HepG2 (cell line): ENCODE results near the gene CYB5D1. TPM values are rescaled to one million over a fixed set of nuclear protein-coding genes. Genes with fewer than 3 reads are reported as not detected.

Source experiments
- polyA plus RNA-seq, 8 experiments: library from polyadenylated mRNA; depleted of rRNA in 3 of 8; stranded (reverse) in 7 of 8; unstranded in 1 of 8; fragments of >200 nt; fragmentation: Illumina TruSeq in 4 of 8; extraction: Trizol in 4 of 8; gene quantifications; 2 replicates each; pipeline versions ENCODE4 v1.2.1 to v1.2.3, GENCODE V29; 2011 to 2016; ENCODE audit warnings: low read depth in 4 of 8, missing spikeins in 1 of 8, mixed read lengths in 1 of 8; ENCODE audit not compliant: insufficient read depth in 1 of 8
- small RNA-seq, 3 experiments: library from RNA; depleted of rRNA; stranded (forward); fragments of <200 nt; gene quantifications; one replicate each; pipeline ENCODE3, GENCODE V24; 2012; ENCODE audit warnings: low read depth in 2 of 3, low replicate concordance in 1 of 3; ENCODE audit not compliant: insufficient read length in 3 of 3, insufficient read depth in 2 of 3
- total RNA-seq, 5 experiments: library from RNA; depleted of rRNA; stranded (reverse); fragments of >200 nt; fragmentation: Illumina TruSeq; extraction: Trizol; gene quantifications; 2 replicates each; pipeline ENCODE4 v1.2.3, GENCODE V29; 2016; ENCODE audit warnings: low read depth in 1 of 5

Gene CYB5D1
- total and polyA plus RNA-seq, 2 of the 13 experiments (the other 11 are each of a cell fraction or from before 2014, with no cell fraction given) = 8.9 to 17.0 TPM

Small RNA genes lying within 50 kb of the gene (small RNA-seq; reads per million reads assigned to genes)
- 0 to 0.20 (median 0) reads per million in 3 experiments for gene SCARNA21

Other genes starting within 250 kb of the CYB5D1 start
- 13.4 and 24.4 TPM in 2 replicates for gene FXR2, start 243.1 kb upstream of the CYB5D1 start, total RNA-seq (2016; rRNA removed; fragmentation: Illumina TruSeq; extraction: Trizol)
- gene FXR2, start 243.1 kb upstream of the CYB5D1 start, polyA plus RNA-seq (2011; rRNA removed) = 20.9 and 26.8 TPM in 2 replicates
- 83.1 and 93.7 TPM in 2 replicates for gene SAT2, start 230.2 kb upstream of the CYB5D1 start, total RNA-seq (2016; rRNA removed; fragmentation: Illumina TruSeq; extraction: Trizol)
- gene SAT2, start 230.2 kb upstream of the CYB5D1 start, polyA plus RNA-seq (2011; rRNA removed) = 35.7 and 37.6 TPM in 2 replicates
- 1.6 and 4.0 TPM in 2 replicates for gene SHBG, start 227.9 kb upstream of the CYB5D1 start, total RNA-seq (2016; rRNA removed; fragmentation: Illumina TruSeq; extraction: Trizol)
- gene SHBG, start 227.9 kb upstream of the CYB5D1 start, polyA plus RNA-seq (2011; rRNA removed) = 6.1 and 10.2 TPM in 2 replicates
- gene ATP1B2, start 207.1 kb upstream of the CYB5D1 start, total RNA-seq (2016; rRNA removed; fragmentation: Illumina TruSeq; extraction: Trizol) = not detected in 2 replicates
- 0.04 TPM in 1 of 2 replicates, not detected in the other for gene ATP1B2, start 207.1 kb upstream of the CYB5D1 start, polyA plus RNA-seq (2011; rRNA removed)
- 29.9 and 35.0 TPM in 2 replicates for gene TP53, start 170.5 kb upstream of the CYB5D1 start, total RNA-seq (2016; rRNA removed; fragmentation: Illumina TruSeq; extraction: Trizol)
- gene TP53, start 170.5 kb upstream of the CYB5D1 start, polyA plus RNA-seq (2011; rRNA removed) = 17.1 and 19.8 TPM in 2 replicates
- 18.1 and 19.5 TPM in 2 replicates for gene WRAP53, start 169.5 kb upstream of the CYB5D1 start, total RNA-seq (2016; rRNA removed; fragmentation: Illumina TruSeq; extraction: Trizol)
- gene WRAP53, start 169.5 kb upstream of the CYB5D1 start, polyA plus RNA-seq (2011; rRNA removed) = 7.0 and 7.2 TPM in 2 replicates
- 0.07 TPM in 1 of 2 replicates, not detected in the other for gene EFNB3, start 152.8 kb upstream of the CYB5D1 start, total RNA-seq (2016; rRNA removed; fragmentation: Illumina TruSeq; extraction: Trizol)
- gene EFNB3, start 152.8 kb upstream of the CYB5D1 start, polyA plus RNA-seq (2011; rRNA removed) = 0.18 and 0.25 TPM in 2 replicates
- gene DNAH2, start 140.3 kb upstream of the CYB5D1 start, total RNA-seq (2016; rRNA removed; fragmentation: Illumina TruSeq; extraction: Trizol) = not detected in 2 replicates
- gene DNAH2, start 140.3 kb upstream of the CYB5D1 start, polyA plus RNA-seq (2011; rRNA removed) = not detected in 2 replicates
- gene KDM6B, start 23.8 kb upstream of the CYB5D1 start, total RNA-seq (2016; rRNA removed; fragmentation: Illumina TruSeq; extraction: Trizol) = 2.1 and 2.2 TPM in 2 replicates
- 1.3 and 1.9 TPM in 2 replicates for gene KDM6B, start 23.8 kb upstream of the CYB5D1 start, polyA plus RNA-seq (2011; rRNA removed)
- 0.31 TPM in 1 of 2 replicates, not detected in the other for gene TMEM88, start 2.9 kb upstream of the CYB5D1 start, total RNA-seq (2016; rRNA removed; fragmentation: Illumina TruSeq; extraction: Trizol)
- gene TMEM88, start 2.9 kb upstream of the CYB5D1 start, polyA plus RNA-seq (2011; rRNA removed) = 0.66 and 0.84 TPM in 2 replicates
- 91.6 and 105 TPM in 2 replicates for gene NAA38, start 444 bp upstream of the CYB5D1 start, total RNA-seq (2016; rRNA removed; fragmentation: Illumina TruSeq; extraction: Trizol)
- 43.9 and 46.9 TPM in 2 replicates for gene NAA38, start 444 bp upstream of the CYB5D1 start, polyA plus RNA-seq (2011; rRNA removed)
- 3.3 and 3.7 TPM in 2 replicates for gene CHD3, start 30.8 kb downstream of the CYB5D1 start, total RNA-seq (2016; rRNA removed; fragmentation: Illumina TruSeq; extraction: Trizol)
- gene CHD3, start 30.8 kb downstream of the CYB5D1 start, polyA plus RNA-seq (2011; rRNA removed) = 2.7 and 3.3 TPM in 2 replicates
- 0.20 and 0.38 TPM in 2 replicates for gene RNF227, start 58.3 kb downstream of the CYB5D1 start, total RNA-seq (2016; rRNA removed; fragmentation: Illumina TruSeq; extraction: Trizol)
- 0.79 and 0.94 TPM in 2 replicates for gene RNF227, start 58.3 kb downstream of the CYB5D1 start, polyA plus RNA-seq (2011; rRNA removed)
- 0.29 TPM in 1 of 2 replicates, not detected in the other for gene KCNAB3, start 71.9 kb downstream of the CYB5D1 start, total RNA-seq (2016; rRNA removed; fragmentation: Illumina TruSeq; extraction: Trizol)
- 0.88 and 0.95 TPM in 2 replicates for gene KCNAB3, start 71.9 kb downstream of the CYB5D1 start, polyA plus RNA-seq (2011; rRNA removed)
- gene TRAPPC1, start 73.9 kb downstream of the CYB5D1 start, total RNA-seq (2016; rRNA removed; fragmentation: Illumina TruSeq; extraction: Trizol) = 28.1 and 36.9 TPM in 2 replicates
- gene TRAPPC1, start 73.9 kb downstream of the CYB5D1 start, polyA plus RNA-seq (2011; rRNA removed) = 44.9 and 46.7 TPM in 2 replicates
- 13.3 and 24.1 TPM in 2 replicates for gene CNTROB, start 74.2 kb downstream of the CYB5D1 start, total RNA-seq (2016; rRNA removed; fragmentation: Illumina TruSeq; extraction: Trizol)
- 21.2 and 24.3 TPM in 2 replicates for gene CNTROB, start 74.2 kb downstream of the CYB5D1 start, polyA plus RNA-seq (2011; rRNA removed)
- gene GUCY2D, start 144.6 kb downstream of the CYB5D1 start, total RNA-seq (2016; rRNA removed; fragmentation: Illumina TruSeq; extraction: Trizol) = not detected in 2 replicates
- gene GUCY2D, start 144.6 kb downstream of the CYB5D1 start, polyA plus RNA-seq (2011; rRNA removed) = not detected in 2 replicates
- not detected in 2 replicates for gene ALOX15B, start 181.1 kb downstream of the CYB5D1 start, total RNA-seq (2016; rRNA removed; fragmentation: Illumina TruSeq; extraction: Trizol)
- gene ALOX15B, start 181.1 kb downstream of the CYB5D1 start, polyA plus RNA-seq (2011; rRNA removed) = not detected in 2 replicates
- gene ALOX12B, start 229.7 kb downstream of the CYB5D1 start, total RNA-seq (2016; rRNA removed; fragmentation: Illumina TruSeq; extraction: Trizol) = not detected in 2 replicates
- 0.13 TPM in 1 of 2 replicates, not detected in the other for gene ALOX12B, start 229.7 kb downstream of the CYB5D1 start, polyA plus RNA-seq (2011; rRNA removed)